ENCODE results near the gene MYO1H. TPM values are rescaled to one million over a fixed set of nuclear protein-coding genes. Genes with fewer than 3 reads are reported as not detected.

Gene MYO1H
- total and polyA plus RNA-seq, 2 of the 8 experiments (the other 6 are each of a cell fraction or from before 2014, with no cell fraction given), result 0.03 TPM; not detected in 1

DNA sequence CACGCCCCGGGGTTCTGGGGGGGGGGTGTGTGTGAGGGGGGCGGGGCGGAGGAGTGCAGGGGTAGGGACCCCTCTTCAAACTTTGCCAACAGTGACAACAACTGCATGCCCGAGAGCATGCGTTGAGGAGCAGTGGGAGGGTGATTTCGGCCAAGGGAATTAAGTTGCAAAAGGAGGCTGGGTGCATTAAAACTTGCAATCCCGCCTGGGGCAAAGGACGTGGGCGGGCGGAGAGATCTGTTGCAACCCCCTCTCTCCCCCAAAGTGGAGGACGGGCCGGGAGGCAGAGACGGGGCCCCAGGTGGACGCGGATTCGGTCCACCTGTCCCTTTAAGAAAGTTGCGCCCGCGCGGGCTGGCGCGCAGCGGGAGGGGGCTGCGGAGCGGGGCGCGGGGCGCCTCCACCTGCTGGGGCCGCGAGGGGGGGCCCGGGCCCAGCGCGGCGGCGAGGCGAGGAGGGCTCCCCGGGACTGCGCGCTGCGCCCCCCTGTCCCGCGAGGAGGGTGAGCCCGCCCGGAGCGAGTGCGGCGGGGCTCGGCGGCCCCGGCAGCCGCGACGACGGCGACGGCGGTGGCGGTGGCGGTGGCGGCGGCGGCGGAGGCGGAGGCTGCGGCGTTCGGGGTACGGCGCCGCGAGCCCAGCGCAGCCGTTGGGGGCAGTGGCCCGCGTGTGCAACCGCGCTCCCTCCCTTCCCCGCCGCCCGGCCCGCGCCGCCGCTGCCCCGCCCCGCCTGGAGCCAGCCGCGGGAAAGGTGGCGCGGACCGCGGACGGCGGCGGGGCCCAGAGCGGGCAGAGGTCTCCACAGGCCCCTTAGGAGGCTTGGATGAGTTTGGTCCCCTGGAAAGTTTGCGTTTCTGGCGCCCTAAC lies 38.1 kb upstream of the MYO1H start:
- H2BK120ac ChIP-seq (replicated peaks; ENCODE audit: low read depth, low read length), result no peak overlapping the region
- H3K4me3 ChIP-seq (ENCODE audit: extremely low read depth in 1 of 4, insufficient read depth in 2 of 4, low read depth in 3 of 4, low read length in 4 of 4), result peak overlapping the region; percentile 47 to 73 (median 59)
- peaks cover 0 to 1% of the 10 kb centered on the region in 2 experiments for H4K20me1 ChIP-seq (replicated peaks in 1 of 2; ENCODE audit: control insufficient read depth in 1 of 2, insufficient read depth in 2 of 2, low read length in 2 of 2)
- FAIRE-seq, result no peak
- H2BK5ac ChIP-seq (ENCODE audit: low read depth, low read length), result no peak overlapping the region
- H3K4me2 ChIP-seq (ENCODE audit: insufficient read depth in 1 of 2, low read depth in 2 of 2, low read length in 2 of 2), result peak overlapping the region; percentile 83 to 96
- ChIA-PET CTCF (ENCODE audit: partially characterized antibody) (interaction anchor here (1.6 kb wide), 1 partner anchor 14 kb away, joined by 3 read pairs; no protein-coding TSS in a partner anchor), POLR2A (ENCODE audit: partially characterized antibody) (interaction anchor here (1.2 kb wide), 1 partner anchor 21 kb away, joined by 4 read pairs; no protein-coding TSS in a partner anchor)
- no peak for TF ChIP-seq RNF2 (IDR thresholded peaks at IDR 0.05; ENCODE audit: borderline replicate concordance, low read depth, low read length, missing control alignments, poor library complexity, severe bottlenecking)
- TF ChIP-seq EZH2 (IDR thresholded peaks at IDR 0.05; ENCODE audit: low read depth, low read length, severe bottlenecking), result peak; percentile 0
- TF ChIP-seq, protein P1, sequence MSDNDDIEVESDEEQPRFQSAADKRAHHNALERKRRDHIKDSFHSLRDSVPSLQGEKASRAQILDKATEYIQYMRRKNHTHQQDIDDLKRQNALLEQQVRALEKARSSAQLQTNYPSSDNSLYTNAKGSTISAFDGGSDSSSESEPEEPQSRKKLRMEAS (IDR thresholded peaks at IDR 0.05), result peak; percentile 69
- TF ChIP-seq ZNF274 (IDR thresholded peaks at IDR 0.05; ENCODE audit: borderline replicate concordance, extremely low read depth, low read length), result no peak
- TF ChIP-seq ASH2L (IDR thresholded peaks at IDR 0.05; ENCODE audit: low read length), result peak; percentile 23
- no peak for TF ChIP-seq CEBPB (IDR thresholded peaks at IDR 0.05; ENCODE audit: low read depth, low read length)
- no peak overlapping the region for H2BK15ac ChIP-seq (ENCODE audit: low read length)
- H3K79me1 ChIP-seq (ENCODE audit: low read depth, low read length), result no peaks in the 10 kb centered on the region
- H3K23me2 ChIP-seq (ENCODE audit: low read depth, low read length), result peaks cover 8% of the 10 kb centered on the region; the same call in 1 of the 2 replicates
- no peak overlapping the region for H4K5ac ChIP-seq (ENCODE audit: insufficient read length, low read depth, low read length)
- no peak overlapping the region for H3K56ac ChIP-seq (replicated peaks; ENCODE audit: insufficient read length, low read depth, low read length)
- peak overlapping the region in 1 of 4 experiments; percentile 4; a peak in 1 of 7 replicates for H3K9ac ChIP-seq (replicated peaks in 1 of 4; ENCODE audit: extremely low read depth in 1 of 4, low read depth in 3 of 4, low read length in 3 of 4)
- H4K91ac ChIP-seq (replicated peaks; ENCODE audit: insufficient read length, low read length), result no peak overlapping the region
- DNase-seq (ENCODE audit: low read depth in 1 of 2, low spot score in 2 of 2), result peak in 1 of 2 experiments; percentile 69
- H3K4ac ChIP-seq (replicated peaks; ENCODE audit: insufficient read length, low read depth, low read length), result no peak overlapping the region
- H2BK20ac ChIP-seq (ENCODE audit: low read length), result no peak overlapping the region
- H3K14ac ChIP-seq (ENCODE audit: insufficient read length), result no peak overlapping the region
- peaks cover 10 to 54% (median 40%) of the 10 kb centered on the region in 4 experiments for H3K27me3 ChIP-seq (replicated peaks in 1 of 4; ENCODE audit: control insufficient read depth in 3 of 4, extremely low read depth in 1 of 4, insufficient read depth in 3 of 4, low read length in 3 of 4)
- H3K36me3 ChIP-seq (ENCODE audit: control insufficient read depth in 2 of 4, insufficient read depth in 4 of 4, low read length in 3 of 4), result no peaks in the 10 kb centered on the region
- no peaks in the 10 kb centered on the region for H3K79me2 ChIP-seq (ENCODE audit: control insufficient read depth in 1 of 2, insufficient read depth in 2 of 2, low read length in 2 of 2)
- H3K27ac ChIP-seq (ENCODE audit: low read depth, low read length), result no peak overlapping the region
- no peak overlapping the region for H2BK12ac ChIP-seq (ENCODE audit: low read depth, low read length)
- H2AFZ ChIP-seq (ENCODE audit: low read length), result peak overlapping the region; percentile 88
- no peak overlapping the region for H2AK5ac ChIP-seq (ENCODE audit: low read depth, low read length)
- H4K8ac ChIP-seq (ENCODE audit: extremely low read depth, insufficient read depth, low read length), result no peak overlapping the region; the same call in 1 of the 2 replicates
- 0% methylated on average over 12 of the region's 99 CpGs; no CpG with 5 or more reads in 1 of the 2 experiments for WGBS, 2 experiments (ENCODE audit: extremely low coverage in 1 of 2, insufficient coverage in 1 of 2, insufficient read length in 1 of 2, insufficient replicate concordance in 2 of 2, low coverage in 1 of 2, low lambda C conversion rate in 2 of 2, missing lambda C conversion rate in 1 of 2)
- no peak overlapping the region for H3K23ac ChIP-seq (ENCODE audit: insufficient read length)
- H3K9me3 ChIP-seq (ENCODE audit: insufficient read depth in 2 of 2, low read depth in 1 of 2, low read length in 1 of 2), result no peaks in the 10 kb centered on the region
- H3K4me1 ChIP-seq (replicated peaks in 1 of 4; ENCODE audit: control insufficient read depth in 3 of 4, insufficient read depth in 4 of 4, low read length in 3 of 4), result peaks cover 0 to 6% (median under 1%) of the 10 kb centered on the region in 4 experiments; a peak in 2 of 7 replicates
- H3K18ac ChIP-seq (ENCODE audit: extremely low read depth, low read length), result no peak overlapping the region
